ENCODE data around the gene SLC8A2.

SLC8A2 gene

GRCh38 chr19:47505506-47505905, 33.8 kb upstream of the SLC8A2 start:
- Histone ChIP-seq H4K20me1 (ENCODE audit: control insufficient read depth, insufficient read depth, low read depth, low read length) (no peaks in the 10 kb centered on the region; the same call in 1 of the 2 replicates), H3K27ac (ENCODE audit: low read depth, low read length) (no peak overlapping the region), H3K4me2 (ENCODE audit: low read length) (no peak overlapping the region), H3K9me3 (ENCODE audit: control insufficient read depth, insufficient read depth, low read length) (no peaks in the 10 kb centered on the region), H3K9me2 (replicated peaks; ENCODE audit: control insufficient read depth, low read length) (no peaks in the 10 kb centered on the region), H3K4me1 (ENCODE audit: control insufficient read depth, low read length) (no peaks in the 10 kb centered on the region), H3K36me3 (ENCODE audit: control insufficient read depth, low read length) (peaks cover 24% of the 10 kb centered on the region), H3K27me3 (ENCODE audit: control insufficient read depth, low read length) (no peaks in the 10 kb centered on the region), H3F3A (ENCODE audit: control insufficient read depth, insufficient read depth) (no peaks in the 10 kb centered on the region), H3K79me2 (ENCODE audit: control insufficient read depth, low read length) (peaks cover 48% of the 10 kb centered on the region), H3K4me3 (ENCODE audit: low read length) (no peak overlapping the region)
- TF ChIP-seq CTCF (IDR thresholded peaks at IDR 0.05; ENCODE audit: low read depth, low read length, poor library complexity, severe bottlenecking): no peak
- TF ChIP-seq EZH2phosphoT487 (IDR thresholded peaks at IDR 0.05; ENCODE audit: borderline replicate concordance, low read length): no peak

- H3K4me2 ChIP-seq (ENCODE audit: low read length): no peak overlapping the region
- H3K9me2 ChIP-seq (replicated peaks; ENCODE audit: control insufficient read depth, low read length): no peaks in the 10 kb centered on the region
- H4K20me1 ChIP-seq (ENCODE audit: control insufficient read depth, insufficient read depth, low read depth, low read length): no peaks in the 10 kb centered on the region
- no peaks in the 10 kb centered on the region for H3K9me3 ChIP-seq (ENCODE audit: control insufficient read depth, insufficient read depth, low read length)
- H3K36me3 ChIP-seq (ENCODE audit: control insufficient read depth, low read length): peaks cover 29% of the 10 kb centered on the region
- no peak overlapping the region for H3K27ac ChIP-seq (ENCODE audit: low read depth, low read length)
- H3K27me3 ChIP-seq (ENCODE audit: control insufficient read depth, low read length): no peaks in the 10 kb centered on the region
- H3F3A ChIP-seq (ENCODE audit: control insufficient read depth, insufficient read depth): no peaks in the 10 kb centered on the region
- H3K4me3 ChIP-seq (ENCODE audit: low read length): no peak overlapping the region
- H3K4me1 ChIP-seq (ENCODE audit: control insufficient read depth, low read length): no peaks in the 10 kb centered on the region
- H3K79me2 ChIP-seq (ENCODE audit: control insufficient read depth, low read length): peaks cover 32% of the 10 kb centered on the region
- no peak for TF ChIP-seq CTCF (IDR thresholded peaks at IDR 0.05; ENCODE audit: low read depth, low read length, poor library complexity, severe bottlenecking)
- TF ChIP-seq EZH2phosphoT487 (IDR thresholded peaks at IDR 0.05; ENCODE audit: borderline replicate concordance, low read length): no peak
Observed at GRCh38 chr19:47503826-47504150, 32.1 kb upstream of the SLC8A2 start.

GRCh38 chr19:47503130-47503825, 31.6 kb upstream of the SLC8A2 start:
- Histone ChIP-seq H3K4me2 (ENCODE audit: low read length) (no peak overlapping the region), H3K4me3 (ENCODE audit: low read length) (no peak overlapping the region), H3K27ac (ENCODE audit: low read depth, low read length) (no peak overlapping the region), H4K20me1 (ENCODE audit: control insufficient read depth, insufficient read depth, low read depth, low read length) (no peaks in the 10 kb centered on the region), H3K9me3 (ENCODE audit: control insufficient read depth, insufficient read depth, low read length) (no peaks in the 10 kb centered on the region), H3K4me1 (ENCODE audit: control insufficient read depth, low read length) (no peaks in the 10 kb centered on the region), H3K9me2 (replicated peaks; ENCODE audit: control insufficient read depth, low read length) (no peaks in the 10 kb centered on the region), H3K79me2 (ENCODE audit: control insufficient read depth, low read length) (peaks cover 27% of the 10 kb centered on the region), H3F3A (ENCODE audit: control insufficient read depth, insufficient read depth) (no peaks in the 10 kb centered on the region), H3K36me3 (ENCODE audit: control insufficient read depth, low read length) (peaks cover 34% of the 10 kb centered on the region), H3K27me3 (ENCODE audit: control insufficient read depth, low read length) (no peaks in the 10 kb centered on the region)
- TF ChIP-seq CTCF (IDR thresholded peaks at IDR 0.05; ENCODE audit: low read depth, low read length, poor library complexity, severe bottlenecking): no peak
- TF ChIP-seq EZH2phosphoT487 (IDR thresholded peaks at IDR 0.05; ENCODE audit: borderline replicate concordance, low read length): no peak
